Transverse colon (tissue), 4 donors: ENCODE results near the gene MED27.

Experiments
- CTCF ChIP-seq, 5 experiments: fragments of 200-600 bp in 3 of 5; fragments of 450-650 bp in 2 of 5; sonication (generic) in 3 of 5; IDR thresholded peaks; 1 replicate in 2 of 5; 2 replicates in 3 of 5; pipeline ENCODE4 v1.5.1; 2016 to 2017; ENCODE audit warnings: antibody characterized with exemption in 5 of 5, inconsistent platforms in 3 of 5, mild to moderate bottlenecking in 2 of 5, moderate library complexity in 1 of 5
- EP300 ChIP-seq: sonication (generic); formaldehyde crosslinking; IDR thresholded peaks from one replicate; pipeline ENCODE4 v1.6.1; 2017; ENCODE audit warnings: antibody characterized with exemption, low read depth
- POLR2AphosphoS5 ChIP-seq, 3 donors: sonication (generic); formaldehyde crosslinking; IDR thresholded peaks; one replicate each; pipeline ENCODE4 v1.6.1; 2016; ENCODE audit warnings: antibody characterized with exemption in 3 of 3

DNA sequence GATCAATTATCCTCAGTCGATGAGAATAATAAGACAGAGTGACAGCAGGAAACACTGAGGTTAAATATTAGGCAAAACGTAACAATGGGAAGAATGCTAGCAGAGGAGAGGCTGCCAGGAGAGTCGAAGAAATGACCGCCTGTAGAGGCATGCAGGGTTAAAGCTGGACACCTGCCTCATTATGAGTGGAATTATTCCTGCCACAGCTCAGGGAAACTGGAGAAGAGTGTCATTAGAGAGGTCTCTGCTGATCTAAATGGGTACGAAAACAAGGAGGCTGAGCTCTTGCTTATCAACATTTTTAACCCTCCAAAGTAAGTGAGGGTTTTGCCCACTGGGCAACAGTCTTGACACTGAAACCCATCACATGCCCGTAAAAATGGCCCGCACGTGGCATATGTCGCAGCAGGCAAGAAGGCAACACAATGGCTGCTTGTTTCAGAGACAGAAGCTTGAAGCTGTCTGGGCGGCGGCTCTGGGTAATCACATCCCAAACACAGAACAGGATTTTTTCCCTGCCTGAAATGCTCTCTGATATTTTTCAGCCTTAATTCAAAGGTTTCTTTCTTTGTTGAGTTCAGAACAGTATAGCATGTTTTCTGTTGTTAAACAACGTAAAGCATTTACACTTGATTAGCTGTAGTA is 118.7 kb downstream of the MED27 start:
- TF ChIP-seq EP300 (no peak), POLR2AphosphoS5 (IDR thresholded peaks at IDR 0.05) (no peak), CTCF (IDR thresholded peaks at IDR 0.05) (no peak)
